ENCODE data around the gene ARIH2. TPM values are rescaled to one million over a fixed set of nuclear protein-coding genes. Genes with fewer than 3 reads are reported as not detected.

The ARIH2 gene
- total and polyA plus RNA-seq, 2 experiments from 2014 or later = 76.4 to 118 TPM

DNA sequence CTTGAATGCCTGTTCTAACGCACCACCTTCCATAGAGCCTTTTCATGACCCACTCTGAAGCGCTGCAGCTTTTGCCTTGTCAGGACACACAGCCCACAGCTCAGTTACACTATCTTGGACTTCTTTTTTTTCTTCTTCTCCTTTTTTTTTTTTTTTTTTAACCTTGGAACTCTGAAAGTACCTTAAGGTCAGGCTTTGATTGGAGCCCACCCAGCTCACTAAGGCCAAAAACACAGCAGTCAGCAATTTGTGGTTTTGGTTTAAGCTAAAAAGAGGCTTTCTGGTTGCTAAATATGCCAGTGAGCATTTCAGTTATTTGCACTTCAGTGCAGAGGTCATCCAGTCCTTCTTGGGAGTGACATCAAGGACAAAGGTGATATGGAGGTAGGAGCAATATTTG is 21.7 kb upstream of the ARIH2 start:
- H3K4me1 Mint-ChIP-seq = peaks cover 18% of the 10 kb centered on the region
- no peaks in the 10 kb centered on the region for H3F3A ChIP-seq (replicated peaks; ENCODE audit: low read depth)
- no peaks in the 10 kb centered on the region for H3K9me2 ChIP-seq (ENCODE audit: insufficient read depth)
- no peak overlapping the region for H3K4me3 ChIP-seq
- H4K20me1 ChIP-seq (replicated peaks; ENCODE audit: insufficient read depth) = no peaks in the 10 kb centered on the region
- no peaks in the 10 kb centered on the region for H3K36me3 ChIP-seq (ENCODE audit: insufficient read depth)
- no peaks in the 10 kb centered on the region for H3K9me3 Mint-ChIP-seq
- no peak overlapping the region for H2AFZ ChIP-seq
- no peak overlapping the region for H3K27ac Mint-ChIP-seq
- H3K27me3 ChIP-seq (ENCODE audit: insufficient read depth) = 0 out of 2 replicates have a peak, but pooled peaks cover 7% of the 10 kb centered on the region
- H3K79me2 ChIP-seq (replicated peaks; ENCODE audit: insufficient read depth) = no peaks in the 10 kb centered on the region
- H3K27ac ChIP-seq (ENCODE audit: low read depth) = no peak overlapping the region
- H3K4me3 Mint-ChIP-seq = no peak overlapping the region; the same call in 2 of the 3 replicates
- no peak overlapping the region for H3K4me2 ChIP-seq
- DNase-seq (ENCODE audit: low spot score) (no peak), ATAC-seq (no peak)
- no peaks in the 10 kb centered on the region for H3K36me3 Mint-ChIP-seq (ENCODE audit: low read depth)
- peaks cover 19% of the 10 kb centered on the region for H3K27me3 Mint-ChIP-seq (ENCODE audit: insufficient read depth, low read depth, poor library complexity)
- TF ChIP-seq, protein P1, sequence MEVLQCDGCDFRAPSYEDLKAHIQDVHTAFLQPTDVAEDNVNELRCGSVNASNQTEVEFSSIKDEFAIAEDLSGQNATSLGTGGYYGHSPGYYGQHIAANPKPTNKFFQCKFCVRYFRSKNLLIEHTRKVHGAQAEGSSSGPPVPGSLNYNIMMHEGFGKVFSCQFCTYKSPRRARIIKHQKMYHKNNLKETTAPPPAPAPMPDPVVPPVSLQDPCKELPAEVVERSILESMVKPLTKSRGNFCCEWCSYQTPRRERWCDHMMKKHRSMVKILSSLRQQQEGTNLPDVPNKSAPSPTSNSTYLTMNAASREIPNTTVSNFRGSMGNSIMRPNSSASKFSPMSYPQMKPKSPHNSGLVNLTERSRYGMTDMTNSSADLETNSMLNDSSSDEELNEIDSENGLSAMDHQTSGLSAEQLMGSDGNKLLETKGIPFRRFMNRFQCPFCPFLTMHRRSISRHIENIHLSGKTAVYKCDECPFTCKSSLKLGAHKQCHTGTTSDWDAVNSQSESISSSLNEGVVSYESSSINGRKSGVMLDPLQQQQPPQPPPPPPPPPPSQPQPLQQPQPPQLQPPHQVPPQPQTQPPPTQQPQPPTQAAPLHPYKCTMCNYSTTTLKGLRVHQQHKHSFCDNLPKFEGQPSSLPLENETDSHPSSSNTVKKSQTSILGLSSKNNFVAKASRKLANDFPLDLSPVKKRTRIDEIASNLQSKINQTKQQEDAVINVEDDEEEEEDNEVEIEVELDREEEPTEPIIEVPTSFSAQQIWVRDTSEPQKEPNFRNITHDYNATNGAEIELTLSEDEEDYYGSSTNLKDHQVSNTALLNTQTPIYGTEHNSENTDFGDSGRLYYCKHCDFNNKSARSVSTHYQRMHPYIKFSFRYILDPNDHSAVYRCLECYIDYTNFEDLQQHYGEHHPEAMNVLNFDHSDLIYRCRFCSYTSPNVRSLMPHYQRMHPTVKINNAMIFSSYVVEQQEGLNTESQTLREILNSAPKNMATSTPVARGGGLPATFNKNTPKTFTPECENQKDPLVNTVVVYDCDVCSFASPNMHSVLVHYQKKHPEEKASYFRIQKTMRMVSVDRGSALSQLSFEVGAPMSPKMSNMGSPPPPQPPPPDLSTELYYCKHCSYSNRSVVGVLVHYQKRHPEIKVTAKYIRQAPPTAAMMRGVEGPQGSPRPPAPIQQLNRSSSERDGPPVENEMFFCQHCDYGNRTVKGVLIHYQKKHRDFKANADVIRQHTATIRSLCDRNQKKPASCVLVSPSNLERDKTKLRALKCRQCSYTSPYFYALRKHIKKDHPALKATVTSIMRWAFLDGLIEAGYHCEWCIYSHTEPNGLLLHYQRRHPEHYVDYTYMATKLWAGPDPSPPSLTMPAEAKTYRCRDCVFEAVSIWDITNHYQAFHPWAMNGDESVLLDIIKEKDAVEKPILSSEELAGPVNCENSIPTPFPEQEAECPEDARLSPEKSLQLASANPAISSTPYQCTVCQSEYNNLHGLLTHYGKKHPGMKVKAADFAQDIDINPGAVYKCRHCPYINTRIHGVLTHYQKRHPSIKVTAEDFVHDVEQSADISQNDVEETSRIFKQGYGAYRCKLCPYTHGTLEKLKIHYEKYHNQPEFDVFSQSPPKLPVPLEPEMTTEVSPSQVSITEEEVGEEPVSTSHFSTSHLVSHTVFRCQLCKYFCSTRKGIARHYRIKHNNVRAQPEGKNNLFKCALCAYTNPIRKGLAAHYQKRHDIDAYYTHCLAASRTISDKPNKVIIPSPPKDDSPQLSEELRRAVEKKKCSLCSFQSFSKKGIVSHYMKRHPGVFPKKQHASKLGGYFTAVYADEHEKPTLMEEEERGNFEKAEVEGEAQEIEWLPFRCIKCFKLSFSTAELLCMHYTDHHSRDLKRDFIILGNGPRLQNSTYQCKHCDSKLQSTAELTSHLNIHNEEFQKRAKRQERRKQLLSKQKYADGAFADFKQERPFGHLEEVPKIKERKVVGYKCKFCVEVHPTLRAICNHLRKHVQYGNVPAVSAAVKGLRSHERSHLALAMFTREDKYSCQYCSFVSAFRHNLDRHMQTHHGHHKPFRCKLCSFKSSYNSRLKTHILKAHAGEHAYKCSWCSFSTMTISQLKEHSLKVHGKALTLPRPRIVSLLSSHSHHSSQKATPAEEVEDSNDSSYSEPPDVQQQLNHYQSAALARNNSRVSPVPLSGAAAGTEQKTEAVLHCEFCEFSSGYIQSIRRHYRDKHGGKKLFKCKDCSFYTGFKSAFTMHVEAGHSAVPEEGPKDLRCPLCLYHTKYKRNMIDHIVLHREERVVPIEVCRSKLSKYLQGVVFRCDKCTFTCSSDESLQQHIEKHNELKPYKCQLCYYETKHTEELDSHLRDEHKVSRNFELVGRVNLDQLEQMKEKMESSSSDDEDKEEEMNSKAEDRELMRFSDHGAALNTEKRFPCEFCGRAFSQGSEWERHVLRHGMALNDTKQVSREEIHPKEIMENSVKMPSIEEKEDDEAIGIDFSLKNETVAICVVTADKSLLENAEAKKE (CRISPR knock-in tag; IDR thresholded peaks at IDR 0.05) = no peak
- TF ChIP-seq, protein P2, sequence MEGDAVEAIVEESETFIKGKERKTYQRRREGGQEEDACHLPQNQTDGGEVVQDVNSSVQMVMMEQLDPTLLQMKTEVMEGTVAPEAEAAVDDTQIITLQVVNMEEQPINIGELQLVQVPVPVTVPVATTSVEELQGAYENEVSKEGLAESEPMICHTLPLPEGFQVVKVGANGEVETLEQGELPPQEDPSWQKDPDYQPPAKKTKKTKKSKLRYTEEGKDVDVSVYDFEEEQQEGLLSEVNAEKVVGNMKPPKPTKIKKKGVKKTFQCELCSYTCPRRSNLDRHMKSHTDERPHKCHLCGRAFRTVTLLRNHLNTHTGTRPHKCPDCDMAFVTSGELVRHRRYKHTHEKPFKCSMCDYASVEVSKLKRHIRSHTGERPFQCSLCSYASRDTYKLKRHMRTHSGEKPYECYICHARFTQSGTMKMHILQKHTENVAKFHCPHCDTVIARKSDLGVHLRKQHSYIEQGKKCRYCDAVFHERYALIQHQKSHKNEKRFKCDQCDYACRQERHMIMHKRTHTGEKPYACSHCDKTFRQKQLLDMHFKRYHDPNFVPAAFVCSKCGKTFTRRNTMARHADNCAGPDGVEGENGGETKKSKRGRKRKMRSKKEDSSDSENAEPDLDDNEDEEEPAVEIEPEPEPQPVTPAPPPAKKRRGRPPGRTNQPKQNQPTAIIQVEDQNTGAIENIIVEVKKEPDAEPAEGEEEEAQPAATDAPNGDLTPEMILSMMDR (conservative IDR thresholded peaks at IDR 0.05; ENCODE audit: low read depth in 2 of 2) = no peak
- TF ChIP-seq ZNF114 (CRISPR knock-in tag; IDR thresholded peaks at IDR 0.05) (no peak), POLR2AphosphoS5 (IDR thresholded peaks at IDR 0.05; ENCODE audit: low read depth) (no peak), NANOG (IDR thresholded peaks at IDR 0.05; ENCODE audit: borderline replicate concordance) (no peak), EZH2phosphoT487 (IDR thresholded peaks at IDR 0.05; ENCODE audit: unreplicated experiment) (no peak), CREB1 (CRISPR knock-in tag; IDR thresholded peaks at IDR 0.05; ENCODE audit: low read depth) (no peak), STAT1 (IDR thresholded peaks at IDR 0.05; ENCODE audit: unreplicated experiment) (no peak), ZNF331 (CRISPR knock-in tag; IDR thresholded peaks at IDR 0.05; ENCODE audit: low read depth) (no peak), JUNB (IDR thresholded peaks at IDR 0.05; ENCODE audit: unreplicated experiment) (no peak), EZH2 (IDR thresholded peaks at IDR 0.05; ENCODE audit: low read depth, unreplicated experiment) (no peak)
- TF ChIP-seq, protein P3, sequence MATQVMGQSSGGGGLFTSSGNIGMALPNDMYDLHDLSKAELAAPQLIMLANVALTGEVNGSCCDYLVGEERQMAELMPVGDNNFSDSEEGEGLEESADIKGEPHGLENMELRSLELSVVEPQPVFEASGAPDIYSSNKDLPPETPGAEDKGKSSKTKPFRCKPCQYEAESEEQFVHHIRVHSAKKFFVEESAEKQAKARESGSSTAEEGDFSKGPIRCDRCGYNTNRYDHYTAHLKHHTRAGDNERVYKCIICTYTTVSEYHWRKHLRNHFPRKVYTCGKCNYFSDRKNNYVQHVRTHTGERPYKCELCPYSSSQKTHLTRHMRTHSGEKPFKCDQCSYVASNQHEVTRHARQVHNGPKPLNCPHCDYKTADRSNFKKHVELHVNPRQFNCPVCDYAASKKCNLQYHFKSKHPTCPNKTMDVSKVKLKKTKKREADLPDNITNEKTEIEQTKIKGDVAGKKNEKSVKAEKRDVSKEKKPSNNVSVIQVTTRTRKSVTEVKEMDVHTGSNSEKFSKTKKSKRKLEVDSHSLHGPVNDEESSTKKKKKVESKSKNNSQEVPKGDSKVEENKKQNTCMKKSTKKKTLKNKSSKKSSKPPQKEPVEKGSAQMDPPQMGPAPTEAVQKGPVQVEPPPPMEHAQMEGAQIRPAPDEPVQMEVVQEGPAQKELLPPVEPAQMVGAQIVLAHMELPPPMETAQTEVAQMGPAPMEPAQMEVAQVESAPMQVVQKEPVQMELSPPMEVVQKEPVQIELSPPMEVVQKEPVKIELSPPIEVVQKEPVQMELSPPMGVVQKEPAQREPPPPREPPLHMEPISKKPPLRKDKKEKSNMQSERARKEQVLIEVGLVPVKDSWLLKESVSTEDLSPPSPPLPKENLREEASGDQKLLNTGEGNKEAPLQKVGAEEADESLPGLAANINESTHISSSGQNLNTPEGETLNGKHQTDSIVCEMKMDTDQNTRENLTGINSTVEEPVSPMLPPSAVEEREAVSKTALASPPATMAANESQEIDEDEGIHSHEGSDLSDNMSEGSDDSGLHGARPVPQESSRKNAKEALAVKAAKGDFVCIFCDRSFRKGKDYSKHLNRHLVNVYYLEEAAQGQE (IDR thresholded peaks at IDR 0.05; ENCODE audit: unreplicated experiment) = no peak
- TF ChIP-seq, protein P4, sequence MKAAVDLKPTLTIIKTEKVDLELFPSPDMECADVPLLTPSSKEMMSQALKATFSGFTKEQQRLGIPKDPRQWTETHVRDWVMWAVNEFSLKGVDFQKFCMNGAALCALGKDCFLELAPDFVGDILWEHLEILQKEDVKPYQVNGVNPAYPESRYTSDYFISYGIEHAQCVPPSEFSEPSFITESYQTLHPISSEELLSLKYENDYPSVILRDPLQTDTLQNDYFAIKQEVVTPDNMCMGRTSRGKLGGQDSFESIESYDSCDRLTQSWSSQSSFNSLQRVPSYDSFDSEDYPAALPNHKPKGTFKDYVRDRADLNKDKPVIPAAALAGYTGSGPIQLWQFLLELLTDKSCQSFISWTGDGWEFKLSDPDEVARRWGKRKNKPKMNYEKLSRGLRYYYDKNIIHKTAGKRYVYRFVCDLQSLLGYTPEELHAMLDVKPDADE (IDR thresholded peaks at IDR 0.05) = no peak
- H3K4me1 ChIP-seq (ENCODE audit: insufficient read depth) = no peaks in the 10 kb centered on the region; the same call in 1 of the 2 replicates
